Colon (tissue), 2 donors: ENCODE measurements around the gene GINM1.

Source experiments
- FAIRE-seq: peaks from 2 replicates; lab custom pipeline; 2012; peaks lifted over from hg19 to GRCh38; lab: Jason Lieb, UNC
- donor health status: control.
- donor health status: control.

GINM1 gene

GRCh38 chr6:149565527-149566409, at the start of gene GINM1:
GINM1 (plus strand) TSS chr6:149566375; CDS start chr6:149566415, 40 bp downstream.
- FAIRE-seq: no peak

- FAIRE-seq: no peak
These were observed 36.5 kb upstream of the GINM1 start for GRCh38 chr6:149529650-149530049.

GRCh38 chr6:149534742-149535141, 31.4 kb upstream of the GINM1 start:
- no peak for FAIRE-seq

GRCh38 chr6:149541139-149541538, 25.0 kb upstream of the GINM1 start:
- FAIRE-seq: no peak

GRCh38 chr6:149544646-149545257, 21.4 kb upstream of the GINM1 start:
- no peak for FAIRE-seq

- FAIRE-seq: no peak
These were observed 20.9 kb upstream of the GINM1 start for GRCh38 chr6:149545258-149545753.

- FAIRE-seq: no peak
These were observed 20.3 kb upstream of the GINM1 start, which contains the start of gene PPIL4 for GRCh38 chr6:149545754-149546471. PPIL4 (minus strand) TSS chr6:149546043; CDS start chr6:149546005, 38 bp downstream.

- FAIRE-seq: no peak
These were observed 14.3 kb upstream of the GINM1 start for GRCh38 chr6:149551920-149552319.

- FAIRE-seq: no peak
These were observed 8.1 kb upstream of the GINM1 start for GRCh38 chr6:149558029-149558428.

GRCh38 chr6:149559389-149559788, 6.8 kb upstream of the GINM1 start:
- FAIRE-seq: no peak

- FAIRE-seq: no peak
These were observed 5.4 kb upstream of the GINM1 start for GRCh38 chr6:149560736-149561135.

- no peak for FAIRE-seq
These were observed 2.8 kb upstream of the GINM1 start for GRCh38 chr6:149563203-149563927.

- FAIRE-seq: no peak
These were observed 2.2 kb upstream of the GINM1 start for GRCh38 chr6:149563928-149564325.

- no peak for FAIRE-seq
These were observed 427 bp downstream of the GINM1 start for GRCh38 chr6:149566410-149567193.

- no peak for FAIRE-seq
These were observed 1.0 kb downstream of the GINM1 start for GRCh38 chr6:149567194-149567586.

GRCh38 chr6:149567945-149568585, 1.9 kb downstream of the GINM1 start:
- FAIRE-seq: no peak

GRCh38 chr6:149580880-149581279, 14.7 kb downstream of the GINM1 start:
- no peak for FAIRE-seq

GRCh38 chr6:149581349-149581748, 15.2 kb downstream of the GINM1 start:
- FAIRE-seq: no peak

- FAIRE-seq: no peak
These were observed 20.0 kb downstream of the GINM1 start for GRCh38 chr6:149586149-149586548.

- no peak for FAIRE-seq
These were observed 26.8 kb downstream of the GINM1 start for GRCh38 chr6:149592983-149593382.

GRCh38 chr6:149593408-149593807, 27.2 kb downstream of the GINM1 start:
- no peak for FAIRE-seq
